ENCODE results near the gene MEX3D. TPM values are rescaled to one million over a fixed set of nuclear protein-coding genes. Genes with fewer than 3 reads are reported as not detected.

MEX3D gene
- total RNA-seq, 1 donor from 2014 or later: 6.4 TPM

- DNase-seq: no peak
- Histone ChIP-seq H3K36me3 (no peaks in the 10 kb centered on the region), H3K4me1 (peaks cover 57% of the 10 kb centered on the region), H3K27me3 (ENCODE audit: low read depth) (peaks cover 52% of the 10 kb centered on the region), H3K27ac (replicated peaks) (peak overlapping the region; percentile 90), H3K9me3 (replicated peaks) (no peaks in the 10 kb centered on the region), H3K4me3 (peak overlapping the region; percentile 71)
- intact Hi-C loops (cut with micrococcal nuclease): no loop called here
- TF ChIP-seq CTCF (IDR thresholded peaks at IDR 0.05; ENCODE audit: borderline replicate concordance): no peak
Measured at GRCh38 chr19:1511318-1512317, 56.5 kb downstream of the MEX3D start.

- peaks cover 52% of the 10 kb centered on the region for H3K27me3 ChIP-seq (ENCODE audit: low read depth)
- no peak for DNase-seq
- TF ChIP-seq CTCF (IDR thresholded peaks at IDR 0.05; ENCODE audit: borderline replicate concordance): no peak
- H3K27ac ChIP-seq (replicated peaks): peak overlapping the region; percentile 27
- H3K4me1 ChIP-seq: peaks cover 57% of the 10 kb centered on the region
- no peak overlapping the region for H3K4me3 ChIP-seq
- H3K9me3 ChIP-seq (replicated peaks): no peaks in the 10 kb centered on the region
- no peaks in the 10 kb centered on the region for H3K36me3 ChIP-seq
- intact Hi-C loops (cut with micrococcal nuclease): no loop called here
Measured at GRCh38 chr19:1510807-1511206, 57.3 kb downstream of the MEX3D start.

GRCh38 chr19:1510442-1510806, 57.7 kb downstream of the MEX3D start:
- peaks cover 51% of the 10 kb centered on the region for H3K27me3 ChIP-seq (ENCODE audit: low read depth)
- no peak overlapping the region for H3K4me3 ChIP-seq
- H3K27ac ChIP-seq (replicated peaks): peak overlapping the region; percentile 27
- no peak for DNase-seq
- H3K36me3 ChIP-seq: peaks cover 2% of the 10 kb centered on the region
- TF ChIP-seq CTCF (IDR thresholded peaks at IDR 0.05; ENCODE audit: borderline replicate concordance): no peak
- intact Hi-C loops (cut with micrococcal nuclease): no loop called here
- no peaks in the 10 kb centered on the region for H3K9me3 ChIP-seq (replicated peaks)
- H3K4me1 ChIP-seq: peaks cover 57% of the 10 kb centered on the region

GRCh38 chr19:1509602-1510441, 58.3 kb downstream of the MEX3D start:
- Histone ChIP-seq H3K4me1 (peaks cover 57% of the 10 kb centered on the region), H3K9me3 (replicated peaks) (no peaks in the 10 kb centered on the region), H3K4me3 (no peak overlapping the region), H3K27ac (replicated peaks) (peak overlapping the region; percentile 27), H3K27me3 (ENCODE audit: low read depth) (peaks cover 45% of the 10 kb centered on the region), H3K36me3 (peaks cover 5% of the 10 kb centered on the region)
- DNase-seq: no peak
- no peak for TF ChIP-seq CTCF (IDR thresholded peaks at IDR 0.05; ENCODE audit: borderline replicate concordance)
- intact Hi-C loops (cut with micrococcal nuclease): no loop called here

- H3K4me1 ChIP-seq: peaks cover 58% of the 10 kb centered on the region
- H3K27ac ChIP-seq (replicated peaks): peak overlapping the region; percentile 88
- TF ChIP-seq CTCF (IDR thresholded peaks at IDR 0.05; ENCODE audit: borderline replicate concordance): no peak
- DNase-seq: no peak
- no peaks in the 10 kb centered on the region for H3K9me3 ChIP-seq (replicated peaks)
- peak overlapping the region; percentile 60 for H3K4me3 ChIP-seq
- H3K27me3 ChIP-seq (ENCODE audit: low read depth): peaks cover 41% of the 10 kb centered on the region
- intact Hi-C loops (cut with micrococcal nuclease): no loop called here
- H3K36me3 ChIP-seq: peaks cover 5% of the 10 kb centered on the region
Measured at GRCh38 chr19:1508507-1508856, 59.6 kb downstream of the MEX3D start.
